Measurements from ENCODE around the gene TBX2.

Gene TBX2

DNA sequence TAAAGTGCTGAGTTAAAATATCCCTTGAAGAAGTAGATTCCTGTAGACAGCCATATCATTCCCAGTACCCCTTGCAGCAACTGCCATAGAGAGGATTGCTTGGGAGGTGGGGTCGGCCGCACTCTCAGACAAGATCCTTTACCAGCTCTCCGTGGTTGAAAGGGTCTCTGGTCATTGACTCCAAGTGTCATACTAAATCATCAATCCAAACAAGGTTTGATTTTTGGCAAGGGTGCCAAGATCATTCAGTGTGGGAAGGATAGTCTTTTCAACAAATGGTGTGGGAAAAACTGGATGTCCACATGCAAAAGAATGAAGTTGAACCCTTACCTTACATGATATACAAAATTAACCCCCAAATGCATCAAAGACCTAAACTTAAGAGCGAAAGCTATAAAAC lies 21.8 kb downstream of the TBX2 start:
- TF ChIP-seq CTCF (conservative IDR thresholded peaks at IDR 0.05; ENCODE audit: low read depth) = no peak
- POLR2A ChIA-PET (ENCODE audit: low non-redundant PET) = no interaction called here
- DNase-seq (ENCODE audit: low spot score) = no peak
- CTCF ChIA-PET = no interaction called here
- no peak overlapping the region for H3K27ac ChIP-seq

DNA sequence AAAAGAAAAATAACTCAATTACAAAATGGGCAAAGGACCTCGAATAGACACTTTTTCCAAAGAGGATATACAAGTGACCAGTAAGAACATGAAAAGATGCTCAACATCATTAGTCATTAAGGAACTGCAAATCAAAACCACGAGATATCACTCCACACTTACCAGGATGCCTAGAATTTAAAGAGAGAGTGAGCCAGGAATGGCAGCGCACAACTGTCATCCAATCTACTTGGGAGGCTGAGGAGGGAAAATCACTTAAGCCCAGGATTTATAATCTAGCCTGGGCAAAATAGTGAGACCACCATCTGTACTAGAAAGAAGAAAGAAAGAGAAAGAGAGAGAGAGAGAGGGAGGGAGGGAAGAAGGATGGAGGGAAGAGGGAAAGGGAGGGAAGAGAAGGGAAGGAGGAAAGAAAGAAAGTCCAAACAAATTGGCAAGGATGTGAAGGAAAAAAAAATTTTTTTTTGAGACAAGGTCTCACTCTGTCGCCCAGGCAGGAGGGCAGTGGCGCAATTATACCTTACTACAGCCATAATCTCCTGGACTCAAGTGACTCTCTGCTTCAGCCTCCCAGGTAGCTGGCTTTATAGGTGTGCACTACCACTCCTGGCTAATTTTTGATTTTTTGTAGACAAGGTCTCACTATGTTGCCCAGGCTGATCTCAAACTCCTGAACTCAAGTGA lies 22.6 kb downstream of the TBX2 start:
- POLR2A ChIA-PET (ENCODE audit: low non-redundant PET) = no interaction called here
- TF ChIP-seq CTCF (conservative IDR thresholded peaks at IDR 0.05; ENCODE audit: low read depth) = no peak
- CTCF ChIA-PET = no interaction called here
- no peak overlapping the region for H3K27ac ChIP-seq
- no peak for DNase-seq (ENCODE audit: low spot score)

GRCh38 chr17:61422869-61423268 lies 23.2 kb downstream of the TBX2 start:
- ChIA-PET POLR2A (ENCODE audit: low non-redundant PET) (no interaction called here), CTCF (no interaction called here)
- TF ChIP-seq CTCF (conservative IDR thresholded peaks at IDR 0.05; ENCODE audit: low read depth) = no peak
- DNase-seq (ENCODE audit: low spot score) = no peak
- H3K27ac ChIP-seq = no peak overlapping the region

DNA sequence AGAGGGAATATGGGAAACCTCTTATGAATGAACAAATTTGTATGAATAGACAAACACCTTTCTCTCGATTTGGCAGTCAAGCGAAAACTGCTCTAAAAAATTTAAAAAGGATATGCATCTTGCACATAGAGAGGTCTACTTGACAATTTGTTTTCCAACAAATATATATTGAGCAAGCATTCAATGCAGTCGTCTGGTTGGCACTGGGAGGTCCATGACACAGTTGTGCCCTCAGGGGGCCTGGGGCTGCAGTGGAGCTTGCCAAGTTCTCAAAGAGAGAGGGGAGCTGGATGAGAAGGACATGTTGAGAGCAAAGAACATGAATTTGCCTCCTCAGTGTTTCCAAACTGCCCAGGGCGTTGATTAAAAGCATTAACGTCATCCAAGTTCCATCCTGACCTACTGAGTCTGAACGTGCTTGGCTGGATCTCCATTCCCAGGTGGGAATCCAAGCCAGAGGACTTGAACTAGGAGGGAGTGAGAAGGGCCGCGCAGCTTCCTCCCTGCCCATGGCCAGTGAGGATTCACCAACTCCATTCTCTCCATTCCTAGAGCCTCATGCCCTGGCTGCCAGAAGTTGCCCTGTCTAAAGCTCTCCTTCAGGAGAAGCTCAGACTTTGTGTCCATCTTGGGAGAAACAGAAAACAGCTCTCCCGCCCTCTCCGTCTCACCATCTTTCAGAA lies 24.5 kb downstream of the TBX2 start:
- ChIA-PET CTCF (interaction anchor here (1.0 kb wide), 1 partner anchor 12 kb away, joined by 3 read pairs; no protein-coding TSS in a partner anchor), POLR2A (ENCODE audit: low non-redundant PET) (no interaction called here)
- no peak for TF ChIP-seq CTCF (conservative IDR thresholded peaks at IDR 0.05; ENCODE audit: low read depth)
- H3K27ac ChIP-seq = no peak overlapping the region
- no peak for DNase-seq (ENCODE audit: low spot score)

- ChIA-PET CTCF (no interaction called here), POLR2A (ENCODE audit: low non-redundant PET) (no interaction called here)
- H3K27ac ChIP-seq = no peak overlapping the region
- no peak for TF ChIP-seq CTCF (conservative IDR thresholded peaks at IDR 0.05; ENCODE audit: low read depth)
- no peak for DNase-seq (ENCODE audit: low spot score)
Observed at GRCh38 chr17:61425682-61426481, 26.2 kb downstream of the TBX2 start.

GRCh38 chr17:61426482-61427304 lies 27.1 kb downstream of the TBX2 start:
- CTCF ChIA-PET = interaction anchor here (0.7 to 0.9 kb wide), 2 partner anchors 10 to 106 kb away, joined by 5 to 7 read pairs; no protein-coding TSS in a partner anchor
- no peak for TF ChIP-seq CTCF (conservative IDR thresholded peaks at IDR 0.05; ENCODE audit: low read depth)
- no peak overlapping the region for H3K27ac ChIP-seq
- POLR2A ChIA-PET (ENCODE audit: low non-redundant PET) = no interaction called here
- DNase-seq (ENCODE audit: low spot score) = peak; percentile 40
